Activated CD4-positive, alpha-beta memory T cell treated with anti-CD3 and anti-CD28 coated beads, Interleukin-2, amount 10 ng/mL, durations not matched to agents 7 days and 5 days (primary cell): ENCODE results near the gene STK32C. TPM values are rescaled to one million over a fixed set of nuclear protein-coding genes. Genes with fewer than 3 reads are reported as not detected.

ENCODE experiments used
- CTCF ChIA-PET: fragments of 350-600 bp; sonication (Branson Sonifier 250); formaldehyde crosslinking; loops from one replicate; lab custom pipeline; 2021; ENCODE audit warnings: antibody characterized with exemption, inconsistent platforms; lab: Charles Lee
- POLR2A ChIA-PET: fragments of 350-600 bp; sonication (Branson Sonifier 250); formaldehyde crosslinking; loops from one replicate; lab custom pipeline; 2021; ENCODE audit warnings: antibody characterized with exemption; lab: Charles Lee
- DNase-seq: peaks from one replicate; pipeline ENCODE4 v3.0.0-alpha.2; 2020
- H3K27ac Mint-ChIP-seq: one replicate; pipeline ENCODE4 v1.8.0; 2021; ENCODE audit warnings: mild to moderate bottlenecking, mixed read lengths
- H3K27me3 Mint-ChIP-seq: one replicate; pipeline ENCODE4 v1.8.0; 2021; ENCODE audit warnings: mixed read lengths
- H3K36me3 Mint-ChIP-seq: one replicate; pipeline ENCODE4 v1.8.0; 2021; ENCODE audit warnings: low read depth, mixed read lengths
- H3K4me1 Mint-ChIP-seq: one replicate; pipeline ENCODE4 v1.8.0; 2021; ENCODE audit warnings: mixed read lengths
- H3K4me3 Mint-ChIP-seq: one replicate; pipeline ENCODE4 v1.8.0; 2021; ENCODE audit warnings: mild to moderate bottlenecking, mixed read lengths
- H3K9me3 Mint-ChIP-seq: one replicate; pipeline ENCODE4 v1.8.0; 2021; ENCODE audit warnings: mixed read lengths
- total RNA-seq, 2 experiments: library from RNA; stranded (reverse); gene quantifications; one replicate each; pipeline ENCODE4 v1.2.3, GENCODE V29; 2021

Gene STK32C
- total RNA-seq, 2 experiments from 2014 or later: 17.4 to 18.2 TPM

- Mint-ChIP-seq H3K27ac (no peak overlapping the region), H3K4me1 (peaks cover 10% of the 10 kb centered on the region), H3K4me3 (no peak overlapping the region), H3K27me3 (peaks cover 40% of the 10 kb centered on the region), H3K36me3 (no peaks in the 10 kb centered on the region), H3K9me3 (peaks cover 2% of the 10 kb centered on the region)
- no peak for DNase-seq
- ChIA-PET CTCF (no interaction called here), POLR2A (interaction anchor here (1.4 kb wide), 1 partner anchor 9 kb away, joined by 3 read pairs; no protein-coding TSS in a partner anchor)
Observed at GRCh38 chr10:132310701-132311337, 3.1 kb upstream of the STK32C start.

DNA sequence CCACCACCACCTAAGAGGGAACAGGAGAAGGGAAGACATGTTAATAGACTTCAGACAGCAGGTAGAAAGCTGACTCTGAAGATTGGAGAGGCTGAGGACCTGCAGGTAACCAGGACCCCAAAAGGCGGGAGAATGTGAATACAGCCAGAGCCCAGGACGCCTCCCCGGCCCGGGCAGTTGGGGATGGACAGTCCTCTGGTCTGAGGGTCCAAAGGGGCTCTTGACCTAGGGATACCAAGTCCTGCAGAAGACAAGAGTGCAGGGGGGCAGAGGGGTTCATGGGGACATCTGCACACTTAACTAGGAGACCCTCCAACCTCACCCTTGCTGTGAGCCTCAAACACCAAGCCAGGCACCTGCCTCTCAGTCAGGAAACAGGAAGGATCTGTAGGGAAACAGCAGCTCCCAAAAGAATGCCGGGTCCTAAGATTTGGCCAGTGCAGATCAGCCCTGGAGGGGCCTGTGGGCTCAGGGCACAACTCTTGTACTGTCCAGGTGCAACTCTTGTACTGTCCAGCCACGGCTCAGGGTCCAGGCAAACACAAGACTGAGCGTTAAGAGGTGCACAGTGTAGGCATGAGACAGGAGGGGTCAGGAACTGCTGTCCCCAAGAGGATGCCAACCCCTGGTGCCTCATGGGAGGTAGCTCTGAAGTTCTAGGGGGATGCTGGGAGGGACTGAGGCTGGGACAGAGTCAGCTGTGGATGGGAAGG lies 2.3 kb upstream of the STK32C start:
- H3K27me3 Mint-ChIP-seq: peaks cover 39% of the 10 kb centered on the region
- peaks cover 10% of the 10 kb centered on the region for H3K4me1 Mint-ChIP-seq
- H3K9me3 Mint-ChIP-seq: peaks cover 2% of the 10 kb centered on the region
- no peak for DNase-seq
- no peaks in the 10 kb centered on the region for H3K36me3 Mint-ChIP-seq
- no peak overlapping the region for H3K27ac Mint-ChIP-seq
- no peak overlapping the region for H3K4me3 Mint-ChIP-seq
- ChIA-PET CTCF (no interaction called here), POLR2A (interaction anchor here (1.4 kb wide), 1 partner anchor 10 kb away, joined by 3 read pairs; no protein-coding TSS in a partner anchor)

DNA sequence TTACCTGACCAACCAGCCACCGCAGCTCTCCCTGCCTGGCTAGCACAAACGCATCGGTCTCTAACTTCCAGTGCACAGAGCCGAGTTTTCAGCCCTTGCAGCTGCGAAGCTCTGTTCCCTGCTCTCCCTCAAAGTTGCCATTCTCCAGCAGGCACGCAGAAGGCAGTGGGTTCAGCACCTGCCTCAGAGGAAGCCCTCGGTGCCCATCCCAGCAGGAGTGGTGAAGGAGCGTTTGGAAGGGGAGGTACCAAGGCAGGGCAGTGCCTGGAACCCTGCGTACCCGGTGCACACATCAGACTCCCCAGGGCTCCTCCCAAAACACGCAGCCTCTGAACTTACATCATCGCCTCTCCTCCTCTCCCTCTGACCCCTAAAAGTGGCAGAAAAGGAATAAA lies 1.7 kb upstream of the STK32C start:
- Mint-ChIP-seq H3K4me3 (no peak overlapping the region), H3K4me1 (peaks cover 10% of the 10 kb centered on the region), H3K27me3 (peaks cover 37% of the 10 kb centered on the region), H3K9me3 (peaks cover 2% of the 10 kb centered on the region), H3K36me3 (no peaks in the 10 kb centered on the region), H3K27ac (no peak overlapping the region)
- ChIA-PET CTCF (no interaction called here), POLR2A (interaction anchor here (1.4 kb wide), 1 partner anchor 11 kb away, joined by 3 read pairs; no protein-coding TSS in a partner anchor)
- DNase-seq: no peak

- POLR2A ChIA-PET: no interaction called here
- Mint-ChIP-seq H3K9me3 (no peaks in the 10 kb centered on the region), H3K36me3 (no peaks in the 10 kb centered on the region), H3K27ac (no peak overlapping the region), H3K27me3 (peaks cover 35% of the 10 kb centered on the region), H3K4me3 (peak overlapping the region; percentile 62), H3K4me1 (peaks cover 10% of the 10 kb centered on the region)
- no peak for DNase-seq
- CTCF ChIA-PET: no interaction called here
Observed at GRCh38 chr10:132308587-132309470, 1.1 kb upstream of the STK32C start.

- POLR2A ChIA-PET: interaction anchor here (1.0 kb wide), 1 partner anchor 25 kb away, joined by 3 read pairs; the partner anchor contains the start of gene LRRC27
- DNase-seq: peak; percentile 41
- CTCF ChIA-PET: interaction anchor here (0.6 kb wide), 1 partner anchor 46 kb away, joined by 3 read pairs; no protein-coding TSS in a partner anchor
- Mint-ChIP-seq H3K36me3 (no peaks in the 10 kb centered on the region), H3K27ac (no peak overlapping the region), H3K4me1 (peaks cover 10% of the 10 kb centered on the region), H3K9me3 (no peaks in the 10 kb centered on the region), H3K4me3 (peak overlapping the region; percentile 74), H3K27me3 (peaks cover 33% of the 10 kb centered on the region)
Observed at GRCh38 chr10:132306864-132307751, 642 bp downstream of the STK32C start.

GRCh38 chr10:132306343-132306685 lies 1.4 kb downstream of the STK32C start:
- peak overlapping the region; percentile 8 for H3K4me3 Mint-ChIP-seq
- H3K27me3 Mint-ChIP-seq: peaks cover 33% of the 10 kb centered on the region
- no peaks in the 10 kb centered on the region for H3K36me3 Mint-ChIP-seq
- H3K27ac Mint-ChIP-seq: no peak overlapping the region
- CTCF ChIA-PET: no interaction called here
- DNase-seq: no peak
- H3K4me1 Mint-ChIP-seq: peaks cover 10% of the 10 kb centered on the region
- POLR2A ChIA-PET: no interaction called here
- no peaks in the 10 kb centered on the region for H3K9me3 Mint-ChIP-seq

- POLR2A ChIA-PET: no interaction called here
- H3K9me3 Mint-ChIP-seq: no peaks in the 10 kb centered on the region
- H3K36me3 Mint-ChIP-seq: no peaks in the 10 kb centered on the region
- CTCF ChIA-PET: no interaction called here
- peaks cover 33% of the 10 kb centered on the region for H3K27me3 Mint-ChIP-seq
- H3K27ac Mint-ChIP-seq: no peak overlapping the region
- H3K4me3 Mint-ChIP-seq: peak overlapping the region; percentile 8
- no peak for DNase-seq
- peaks cover 10% of the 10 kb centered on the region for H3K4me1 Mint-ChIP-seq
Observed at GRCh38 chr10:132305654-132306342, 2.0 kb downstream of the STK32C start.

- no peak for DNase-seq
- peaks cover 10% of the 10 kb centered on the region for H3K4me1 Mint-ChIP-seq
- no peak overlapping the region for H3K4me3 Mint-ChIP-seq
- no peak overlapping the region for H3K27ac Mint-ChIP-seq
- ChIA-PET CTCF (no interaction called here), POLR2A (no interaction called here)
- peaks cover 26% of the 10 kb centered on the region for H3K27me3 Mint-ChIP-seq
- no peaks in the 10 kb centered on the region for H3K9me3 Mint-ChIP-seq
- H3K36me3 Mint-ChIP-seq: no peaks in the 10 kb centered on the region
Observed at GRCh38 chr10:132304756-132305509, 2.8 kb downstream of the STK32C start.

DNA sequence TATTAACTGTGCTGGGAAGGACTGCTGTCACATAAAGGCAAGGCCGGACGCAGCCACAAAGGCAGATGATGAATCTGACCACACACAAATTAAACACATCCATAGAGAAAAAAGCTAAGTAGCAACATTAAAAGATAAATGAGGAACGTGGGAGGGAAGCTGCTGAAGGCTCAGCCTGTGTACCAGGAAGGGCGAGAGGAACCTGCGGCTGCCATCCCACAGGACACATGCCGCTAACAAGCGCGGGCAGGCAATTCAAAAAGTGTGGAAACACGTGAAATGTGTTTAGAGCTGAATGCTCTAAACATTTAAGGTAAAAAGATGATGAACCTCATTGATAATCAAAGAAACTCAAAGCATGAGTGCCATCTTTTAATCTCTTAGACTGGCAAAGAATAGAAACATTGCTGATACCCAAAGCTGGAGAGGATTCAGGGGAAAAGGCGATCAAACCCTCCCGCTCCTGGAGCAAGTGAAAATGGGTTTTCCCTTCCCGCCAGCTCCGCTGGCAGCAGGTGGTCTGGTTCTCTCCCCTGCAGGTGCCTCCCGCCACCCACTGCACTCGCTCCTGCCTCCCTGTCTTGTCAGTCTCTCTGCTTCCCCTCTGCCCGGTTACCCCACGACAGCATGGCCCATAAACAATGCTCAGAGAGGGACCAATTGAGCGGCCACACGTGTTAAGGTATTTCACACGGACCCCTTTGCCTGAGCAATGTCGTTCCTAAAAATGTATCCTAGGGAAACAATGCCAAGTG lies 4.2 kb downstream of the STK32C start:
- peaks cover 18% of the 10 kb centered on the region for H3K27me3 Mint-ChIP-seq
- H3K9me3 Mint-ChIP-seq: no peaks in the 10 kb centered on the region
- CTCF ChIA-PET: interaction anchor here (0.6 kb wide), 1 partner anchor 78 kb away, joined by 5 read pairs; no protein-coding TSS in a partner anchor
- POLR2A ChIA-PET: no interaction called here
- DNase-seq: no peak
- H3K36me3 Mint-ChIP-seq: no peaks in the 10 kb centered on the region
- H3K27ac Mint-ChIP-seq: no peak overlapping the region
- peaks cover 6% of the 10 kb centered on the region for H3K4me1 Mint-ChIP-seq
- no peak overlapping the region for H3K4me3 Mint-ChIP-seq

DNA sequence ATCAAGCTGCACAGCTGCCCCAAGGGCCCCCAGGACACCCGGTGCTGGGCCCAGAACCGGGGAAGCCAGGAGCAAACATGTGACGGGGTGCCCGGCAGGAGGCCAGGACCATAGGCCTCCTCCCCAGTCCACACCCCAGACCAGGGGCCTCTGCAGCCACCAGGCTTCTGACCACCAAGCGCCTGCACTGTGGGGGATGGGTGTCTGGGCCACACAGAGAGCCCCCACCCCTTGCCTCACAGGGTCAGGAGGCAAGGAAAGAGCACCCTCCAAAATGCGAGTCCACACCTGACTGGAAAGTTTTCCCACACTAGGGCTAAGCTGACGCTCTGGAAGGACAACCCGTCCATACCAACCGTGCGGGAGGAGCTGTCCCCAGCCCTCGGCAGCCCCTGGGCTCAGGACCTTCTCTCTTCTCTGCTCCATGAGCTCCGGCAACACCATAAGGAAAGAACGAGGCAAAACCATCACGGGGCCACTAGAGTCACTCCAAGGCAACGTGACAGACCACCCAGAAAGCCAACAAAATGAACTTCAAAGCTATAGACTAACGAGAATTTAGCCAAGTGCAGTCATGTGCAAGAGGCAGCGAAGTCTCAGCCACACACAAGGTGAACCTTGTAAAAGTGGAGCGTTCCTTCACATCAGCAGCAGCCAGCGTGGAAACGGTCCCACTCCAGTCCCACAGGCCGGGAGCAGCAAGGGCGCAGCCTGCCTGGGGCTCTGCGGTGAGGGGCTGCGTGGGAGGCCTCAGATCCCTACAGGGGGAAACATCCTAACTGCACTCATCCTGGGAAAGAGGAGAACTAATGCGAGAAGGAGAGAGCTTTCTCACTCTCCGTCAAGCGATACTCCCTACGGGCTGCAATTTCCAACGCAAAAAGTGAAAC lies 5.1 kb downstream of the STK32C start:
- Mint-ChIP-seq H3K27ac (no peak overlapping the region), H3K4me3 (no peak overlapping the region), H3K4me1 (peaks cover 6% of the 10 kb centered on the region), H3K9me3 (no peaks in the 10 kb centered on the region), H3K27me3 (peaks cover 18% of the 10 kb centered on the region), H3K36me3 (no peaks in the 10 kb centered on the region)
- ChIA-PET CTCF (interaction anchor here (0.6 kb wide), 1 partner anchor 79 kb away, joined by 5 read pairs; no protein-coding TSS in a partner anchor), POLR2A (no interaction called here)
- DNase-seq: no peak
